K562 (cell line): ENCODE measurements around the gene MRRF. TPM values are rescaled to one million over a fixed set of nuclear protein-coding genes. Genes with fewer than 3 reads are reported as not detected.

ENCODE experiments used
- ATAC-seq: fragments of 200-7000 bp; cut with Tn5 transposase; 3 replicates; pipeline ENCODE4 v1.9.1; 2020; ENCODE audit warnings: moderate library complexity
- BruUV-seq: library from RNA; stranded (reverse); fragments of 400-500 nt; replicated peaks from 2 replicates; lab custom pipeline; 2021; lab: Mats Ljungman, UMichigan
- CTCF ChIA-PET: fragments of 300-600 bp; formaldehyde crosslinking; extraction: SDS; loops from one replicate; lab custom pipeline; 2021; ENCODE audit warnings: low intra/inter-chr PET ratio; lab: Yijun Ruan, JAX
- POLR2A ChIA-PET: fragments of 300-600, 350-650 bp; sonication (Branson Sonifier 250); formaldehyde crosslinking; extraction: SDS; loops from one replicate; lab custom pipeline; 2021; ENCODE audit warnings: antibody characterized with exemption, inconsistent platforms; lab: Yijun Ruan, JAX
- DNase-seq, 4 experiments: peaks; one replicate each; pipeline versions ENCODE4 v3.0.0 to v3.0.0-alpha.2; 2011 to 2018; ENCODE audit warnings: low spot score in 3 of 4, mixed read lengths in 3 of 4; ENCODE audit errors: extremely low read depth in 1 of 4
- FAIRE-seq: peaks from 2 replicates; lab custom pipeline; 2011; peaks lifted over from hg19 to GRCh38; lab: Jason Lieb, UNC
- H2AFZ ChIP-seq: 2 replicates; pipeline ENCODE4 v1.6.0; 2011; ENCODE audit warnings: low read depth, low read length, control low read depth, inconsistent platforms
- H3K27ac ChIP-seq: fragments of 200-600 bp; 3 replicates; pipeline ENCODE4 v1.8.0; 2011; ENCODE audit warnings: low read depth, mild to moderate bottlenecking, control low read depth, inconsistent platforms, low read length, moderate library complexity, mixed read lengths; ENCODE audit errors: extremely low read depth
- H3K27me3 ChIP-seq, 2 experiments: fragments of 300-600 bp in 1 of 2; 2 replicates in 1 of 2; 3 replicates in 1 of 2; pipeline versions ENCODE4 v1.6.0 to v1.8.0; 2011; ENCODE audit warnings: inconsistent platforms in 2 of 2, low read length in 2 of 2, mild to moderate bottlenecking in 1 of 2, mixed read lengths in 1 of 2, moderate library complexity in 1 of 2; ENCODE audit not compliant: control insufficient read depth in 2 of 2, insufficient read depth in 2 of 2
- H3K36me3 ChIP-seq: fragments of 300-600 bp; 3 replicates; pipeline ENCODE4 v1.8.0; 2011; ENCODE audit warnings: mild to moderate bottlenecking, low read length, inconsistent platforms; ENCODE audit not compliant: control insufficient read depth, insufficient read depth
- H3K4me1 ChIP-seq, 2 experiments: fragments of 200-600 bp in 1 of 2; replicated peaks in 1 of 2; 2 replicates in 1 of 2; 3 replicates in 1 of 2; pipeline versions ENCODE4 v1.5.1 to v1.8.0; 2011; ENCODE audit warnings: inconsistent platforms in 2 of 2, low read length in 2 of 2, mild to moderate bottlenecking in 1 of 2, mixed read lengths in 1 of 2, moderate library complexity in 1 of 2; ENCODE audit not compliant: control insufficient read depth in 2 of 2, insufficient read depth in 2 of 2
- H3K4me2 ChIP-seq: 2 replicates; pipeline ENCODE4 v1.6.1; 2011; ENCODE audit warnings: low read length, control low read depth, inconsistent platforms, mixed read lengths; ENCODE audit not compliant: insufficient read depth
- H3K4me3 ChIP-seq: fragments of 200-600 bp; sonication (generic), shearing (Covaris generic); 2 replicates; pipeline ENCODE4 v1.5.1; 2016; ENCODE audit warnings: control low read depth, inconsistent platforms
- H3K79me2 ChIP-seq: fragments of 200-600 bp; 3 replicates; pipeline ENCODE4 v1.8.0; 2011; ENCODE audit warnings: low read length, inconsistent platforms; ENCODE audit not compliant: control insufficient read depth, insufficient read depth
- H3K9ac ChIP-seq, 2 experiments: 2 replicates each; pipeline versions ENCODE4 v1.6.0 to v1.6.1; 2011; ENCODE audit warnings: low read depth in 2 of 2, low read length in 2 of 2, control low read depth in 1 of 2, inconsistent platforms in 1 of 2, mild to moderate bottlenecking in 1 of 2, mixed read lengths in 1 of 2; ENCODE audit not compliant: insufficient read depth in 1 of 2
- H3K9me1 ChIP-seq: one replicate; pipeline ENCODE4 v1.6.0; 2011; ENCODE audit warnings: inconsistent platforms, mild to moderate bottlenecking, low read length, moderate library complexity; ENCODE audit not compliant: control insufficient read depth, insufficient read depth
- H3K9me3 ChIP-seq: replicated peaks from 2 replicates; pipeline ENCODE4 v1.5.1; 2011; ENCODE audit warnings: low read depth, low read length, inconsistent platforms; ENCODE audit not compliant: control insufficient read depth, insufficient read depth
- H4K20me1 ChIP-seq: replicated peaks from 2 replicates; pipeline ENCODE4 v1.6.1; 2011; ENCODE audit warnings: low read length, inconsistent platforms, mixed read lengths; ENCODE audit not compliant: control insufficient read depth, insufficient read depth
- BRD9 ChIP-seq: fragments of 450-650 bp; IDR thresholded peaks from 2 replicates; pipeline ENCODE4 v1.6.1; 2018; ENCODE audit warnings: low read depth; ENCODE audit not compliant: partially characterized antibody
- ELF1 ChIP-seq: fragments of 200-800 bp; sonication (Bioruptor generic); IDR thresholded peaks from 2 replicates; pipeline ENCODE4 v1.6.1; 2016; ENCODE audit warnings: missing genetic modification characterization, missing compliant biosample characterization
- MYC ChIP-seq, 2 experiments: fragments of 250-450 bp in 1 of 2; sonication (Bioruptor Pico) in 1 of 2; IDR thresholded peaks; 2 replicates each; pipeline versions ENCODE4 v1.5.1 to v1.6.1; 2012 to 2021; ENCODE audit warnings: low read depth in 2 of 2, borderline replicate concordance in 1 of 2, improper control_type of control experiment in 1 of 2, low read length in 1 of 2, mild to moderate bottlenecking in 1 of 2, moderate library complexity in 1 of 2
- NR3C1 ChIP-seq: sonication (generic); formaldehyde crosslinking; IDR thresholded peaks from 2 replicates; pipeline ENCODE4 v1.8.1; 2022; ENCODE audit warnings: missing genetic modification reagents
- PHB2 ChIP-seq: fragments of 450-650 bp; IDR thresholded peaks from 2 replicates; pipeline ENCODE4 v1.6.1; 2017; ENCODE audit warnings: low read depth
- WGBS: fragments of 100-300 bp; shearing (Covaris generic); methylation state at CpG from one replicate; pipeline ENCODE4 v1.1.6; 2016; ENCODE audit warnings: low coverage, mixed read lengths; ENCODE audit not compliant: insufficient coverage; ENCODE audit errors: missing lambda C conversion rate; 5-methylcytosine and 5-hydroxymethylcytosine counted together
- in situ Hi-C: fragments of 300-500 bp; cut with MboI; formaldehyde crosslinking; loops from 4 replicates; pipeline ENCODE4 v1.15.0; 2018; ENCODE audit warnings: inconsistent platforms, mixed read lengths
- intact Hi-C: fragments of 100-400 bp; cut with micrococcal nuclease; formaldehyde crosslinking; loops from 2 replicates; pipeline ENCODE4 v1.14.2; 2022
- polyA plus RNA-seq, 8 experiments: library from polyadenylated mRNA; depleted of rRNA in 4 of 8; stranded (reverse) in 5 of 8; unstranded in 3 of 8; fragments of >200 nt; fragmentation: Nextera tagmentation in 2 of 8; fragmentation: Illumina TruSeq in 1 of 8; extraction: Ambion mirVana in 2 of 8; extraction: Trizol in 1 of 8; gene quantifications; 2 replicates each; pipeline versions ENCODE4 v1.2.1 to v1.2.3, GENCODE V29; 2011 to 2014; ENCODE audit warnings: inconsistent platforms in 1 of 8, missing spikeins in 1 of 8
- total RNA-seq, 7 experiments: library from RNA; depleted of rRNA in 6 of 7; stranded (reverse); fragments of >200 nt in 6 of 7; fragmentation: Illumina TruSeq in 2 of 7; extraction: Trizol in 2 of 7; gene quantifications; 2 replicates each; pipeline versions ENCODE4 v1.2.1 to v1.2.3, GENCODE V29; 2011 to 2021; ENCODE audit warnings: low replicate concordance in 1 of 7
- TF ChIP-seq, protein P1 (sequence below): fragments of 250-450 bp; sonication (Bioruptor Pico); IDR thresholded peaks from 2 replicates; pipeline ENCODE4 v1.5.0; 2020; ENCODE audit warnings: mild to moderate bottlenecking, borderline replicate concordance
- TF ChIP-seq, protein P2 (sequence below): sonication (generic); formaldehyde crosslinking; IDR thresholded peaks from 2 replicates; pipeline ENCODE4 v1.8.1; 2023; ENCODE audit warnings: missing genetic modification reagents, mild to moderate bottlenecking, borderline replicate concordance
- TF ChIP-seq, protein P3 (sequence below): fragments of 450-650 bp; formaldehyde crosslinking; IDR thresholded peaks from 2 replicates; pipeline ENCODE4 v1.4.0; 2020; ENCODE audit warnings: mild to moderate bottlenecking, moderate library complexity
- TF ChIP-seq, protein P4 (sequence below): fragments of 450-650 bp; IDR thresholded peaks from 2 replicates; pipeline ENCODE4 v1.6.1; 2016

The MRRF gene
- total and polyA plus RNA-seq, 9 of the 15 experiments (the other 6 are each of a cell fraction or from before 2014, with no cell fraction given), result 55.0 to 105 (median 81.2) TPM

DNA sequence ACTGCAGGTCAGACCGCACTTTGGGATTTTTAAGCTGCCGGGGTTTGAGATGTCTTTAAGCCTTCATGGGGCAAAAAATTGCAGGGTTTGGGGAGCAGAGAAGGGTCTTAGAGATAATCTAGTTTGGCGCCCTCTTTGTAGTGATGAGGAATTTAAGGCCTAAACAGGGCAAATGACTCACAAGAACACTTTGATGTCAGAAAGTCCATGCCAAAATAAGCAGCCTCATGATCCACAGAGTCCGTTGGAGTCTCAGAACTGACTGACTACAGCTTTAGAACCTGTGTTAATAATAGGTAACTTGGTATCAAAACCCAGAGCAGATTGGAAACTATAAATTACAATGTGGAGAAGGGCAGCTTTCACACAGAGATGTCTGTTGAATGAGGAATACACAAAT lies 70.2 kb downstream of the MRRF start:
- Histone ChIP-seq H3K4me1 (peaks cover 21 to 26% of the 10 kb centered on the region in 2 experiments), H3K79me2 (no peaks in the 10 kb centered on the region), H3K36me3 (peaks cover 2% of the 10 kb centered on the region; the same call in 1 of the 3 replicates), H3K27me3 (peaks cover 0 to 11% of the 10 kb centered on the region in 2 experiments; a peak in 4 of 5 replicates), H3K9me3 (no peaks in the 10 kb centered on the region), H3K4me3 (no peak overlapping the region), H4K20me1 (0 out of 2 replicates have a peak, but pooled peaks cover 4% of the 10 kb centered on the region), H3K27ac (no peak overlapping the region), H2AFZ (no peak overlapping the region), H3K9ac (no peak overlapping the region), H3K9me1 (no peaks in the 10 kb centered on the region), H3K4me2 (no peak overlapping the region)
- no peak for ATAC-seq
- no peak for FAIRE-seq
- CTCF ChIA-PET, result no interaction called here
- in situ Hi-C loops (loop anchor here (25.0 kb wide), 1 partner anchor 648 kb away; no protein-coding TSS in a partner anchor), intact Hi-C loops (no loop called here)
- DNase-seq, result no peak
- no TSS peak for BruUV-seq
- TF ChIP-seq, protein P1, sequence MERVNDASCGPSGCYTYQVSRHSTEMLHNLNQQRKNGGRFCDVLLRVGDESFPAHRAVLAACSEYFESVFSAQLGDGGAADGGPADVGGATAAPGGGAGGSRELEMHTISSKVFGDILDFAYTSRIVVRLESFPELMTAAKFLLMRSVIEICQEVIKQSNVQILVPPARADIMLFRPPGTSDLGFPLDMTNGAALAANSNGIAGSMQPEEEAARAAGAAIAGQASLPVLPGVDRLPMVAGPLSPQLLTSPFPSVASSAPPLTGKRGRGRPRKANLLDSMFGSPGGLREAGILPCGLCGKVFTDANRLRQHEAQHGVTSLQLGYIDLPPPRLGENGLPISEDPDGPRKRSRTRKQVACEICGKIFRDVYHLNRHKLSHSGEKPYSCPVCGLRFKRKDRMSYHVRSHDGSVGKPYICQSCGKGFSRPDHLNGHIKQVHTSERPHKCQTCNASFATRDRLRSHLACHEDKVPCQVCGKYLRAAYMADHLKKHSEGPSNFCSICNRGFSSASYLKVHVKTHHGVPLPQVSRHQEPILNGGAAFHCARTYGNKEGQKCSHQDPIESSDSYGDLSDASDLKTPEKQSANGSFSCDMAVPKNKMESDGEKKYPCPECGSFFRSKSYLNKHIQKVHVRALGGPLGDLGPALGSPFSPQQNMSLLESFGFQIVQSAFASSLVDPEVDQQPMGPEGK (CRISPR knock-in tag), result no peak
- no peak for TF ChIP-seq NR3C1 (CRISPR knock-in tag)
- no peak for TF ChIP-seq MYC (IDR thresholded peaks at IDR 0.05; ENCODE audit: low read depth, low read length)
- no peak for TF ChIP-seq MYC (CRISPR knock-in tag; IDR thresholded peaks at IDR 0.05; ENCODE audit: borderline replicate concordance, low read depth)
- no peak for TF ChIP-seq ELF1
- TF ChIP-seq, protein P2, sequence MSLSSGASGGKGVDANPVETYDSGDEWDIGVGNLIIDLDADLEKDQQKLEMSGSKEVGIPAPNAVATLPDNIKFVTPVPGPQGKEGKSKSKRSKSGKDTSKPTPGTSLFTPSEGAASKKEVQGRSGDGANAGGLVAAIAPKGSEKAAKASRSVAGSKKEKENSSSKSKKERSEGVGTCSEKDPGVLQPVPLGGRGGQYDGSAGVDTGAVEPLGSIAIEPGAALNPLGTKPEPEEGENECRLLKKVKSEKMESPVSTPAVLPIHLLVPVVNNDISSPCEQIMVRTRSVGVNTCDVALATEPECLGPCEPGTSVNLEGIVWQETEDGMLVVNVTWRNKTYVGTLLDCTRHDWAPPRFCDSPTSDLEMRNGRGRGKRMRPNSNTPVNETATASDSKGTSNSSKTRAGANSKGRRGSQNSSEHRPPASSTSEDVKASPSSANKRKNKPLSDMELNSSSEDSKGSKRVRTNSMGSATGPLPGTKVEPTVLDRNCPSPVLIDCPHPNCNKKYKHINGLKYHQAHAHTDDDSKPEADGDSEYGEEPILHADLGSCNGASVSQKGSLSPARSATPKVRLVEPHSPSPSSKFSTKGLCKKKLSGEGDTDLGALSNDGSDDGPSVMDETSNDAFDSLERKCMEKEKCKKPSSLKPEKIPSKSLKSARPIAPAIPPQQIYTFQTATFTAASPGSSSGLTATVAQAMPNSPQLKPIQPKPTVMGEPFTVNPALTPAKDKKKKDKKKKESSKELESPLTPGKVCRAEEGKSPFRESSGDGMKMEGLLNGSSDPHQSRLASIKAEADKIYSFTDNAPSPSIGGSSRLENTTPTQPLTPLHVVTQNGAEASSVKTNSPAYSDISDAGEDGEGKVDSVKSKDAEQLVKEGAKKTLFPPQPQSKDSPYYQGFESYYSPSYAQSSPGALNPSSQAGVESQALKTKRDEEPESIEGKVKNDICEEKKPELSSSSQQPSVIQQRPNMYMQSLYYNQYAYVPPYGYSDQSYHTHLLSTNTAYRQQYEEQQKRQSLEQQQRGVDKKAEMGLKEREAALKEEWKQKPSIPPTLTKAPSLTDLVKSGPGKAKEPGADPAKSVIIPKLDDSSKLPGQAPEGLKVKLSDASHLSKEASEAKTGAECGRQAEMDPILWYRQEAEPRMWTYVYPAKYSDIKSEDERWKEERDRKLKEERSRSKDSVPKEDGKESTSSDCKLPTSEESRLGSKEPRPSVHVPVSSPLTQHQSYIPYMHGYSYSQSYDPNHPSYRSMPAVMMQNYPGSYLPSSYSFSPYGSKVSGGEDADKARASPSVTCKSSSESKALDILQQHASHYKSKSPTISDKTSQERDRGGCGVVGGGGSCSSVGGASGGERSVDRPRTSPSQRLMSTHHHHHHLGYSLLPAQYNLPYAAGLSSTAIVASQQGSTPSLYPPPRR (CRISPR knock-in tag), result no peak
- TF ChIP-seq, protein P3, sequence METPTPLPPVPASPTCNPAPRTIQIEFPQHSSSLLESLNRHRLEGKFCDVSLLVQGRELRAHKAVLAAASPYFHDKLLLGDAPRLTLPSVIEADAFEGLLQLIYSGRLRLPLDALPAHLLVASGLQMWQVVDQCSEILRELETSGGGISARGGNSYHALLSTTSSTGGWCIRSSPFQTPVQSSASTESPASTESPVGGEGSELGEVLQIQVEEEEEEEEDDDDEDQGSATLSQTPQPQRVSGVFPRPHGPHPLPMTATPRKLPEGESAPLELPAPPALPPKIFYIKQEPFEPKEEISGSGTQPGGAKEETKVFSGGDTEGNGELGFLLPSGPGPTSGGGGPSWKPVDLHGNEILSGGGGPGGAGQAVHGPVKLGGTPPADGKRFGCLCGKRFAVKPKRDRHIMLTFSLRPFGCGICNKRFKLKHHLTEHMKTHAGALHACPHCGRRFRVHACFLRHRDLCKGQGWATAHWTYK (CRISPR knock-in tag), result no peak
- TF ChIP-seq, protein P4, sequence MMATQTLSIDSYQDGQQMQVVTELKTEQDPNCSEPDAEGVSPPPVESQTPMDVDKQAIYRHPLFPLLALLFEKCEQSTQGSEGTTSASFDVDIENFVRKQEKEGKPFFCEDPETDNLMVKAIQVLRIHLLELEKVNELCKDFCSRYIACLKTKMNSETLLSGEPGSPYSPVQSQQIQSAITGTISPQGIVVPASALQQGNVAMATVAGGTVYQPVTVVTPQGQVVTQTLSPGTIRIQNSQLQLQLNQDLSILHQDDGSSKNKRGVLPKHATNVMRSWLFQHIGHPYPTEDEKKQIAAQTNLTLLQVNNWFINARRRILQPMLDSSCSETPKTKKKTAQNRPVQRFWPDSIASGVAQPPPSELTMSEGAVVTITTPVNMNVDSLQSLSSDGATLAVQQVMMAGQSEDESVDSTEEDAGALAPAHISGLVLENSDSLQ, result no peak
- TF ChIP-seq BRD9, result no peak
- no peak for TF ChIP-seq PHB2
- POLR2A ChIA-PET, result no interaction called here
- WGBS, result 61% methylated on average over 4 of the region's 4 CpGs
